Skin of body (tissue), 3 donors: Measurements from ENCODE around the gene PEX12. TPM values are rescaled to one million over a fixed set of nuclear protein-coding genes. Genes with fewer than 3 reads are reported as not detected.
"Not testable (repeated sequence)": the region's sequence is repeated elsewhere in the genome, so short reads cannot be mapped to it uniquely, and the experiment has no call there.

Experiments used
- DNase-seq: peaks from one replicate; lab custom pipeline; 2025; lab: John Stamatoyannopoulos, UW
- small RNA-seq: library from RNA; depleted of rRNA; stranded (forward); fragments of <200 nt; gene quantifications from one replicate; pipeline ENCODE3, GENCODE V24; 2014; ENCODE audit warnings: low replicate concordance
- total RNA-seq: library from RNA; depleted of rRNA; stranded (reverse); fragments of >200 nt; gene quantifications from one replicate; pipeline ENCODE4 v1.2.3, GENCODE V29; 2014

PEX12 gene
- total RNA-seq, 1 donor from 2014 or later: 3.0 TPM

- peak; percentile 16 for DNase-seq
Observed at GRCh38 chr17:35537601-35538141, 40.7 kb downstream of the PEX12 start, which contains the start of gene SLFN12L. TSS of gene SLFN12L (minus strand) at chr17:35537678. CDS start at chr17:35522364, 15,314 bp downstream.

DNA sequence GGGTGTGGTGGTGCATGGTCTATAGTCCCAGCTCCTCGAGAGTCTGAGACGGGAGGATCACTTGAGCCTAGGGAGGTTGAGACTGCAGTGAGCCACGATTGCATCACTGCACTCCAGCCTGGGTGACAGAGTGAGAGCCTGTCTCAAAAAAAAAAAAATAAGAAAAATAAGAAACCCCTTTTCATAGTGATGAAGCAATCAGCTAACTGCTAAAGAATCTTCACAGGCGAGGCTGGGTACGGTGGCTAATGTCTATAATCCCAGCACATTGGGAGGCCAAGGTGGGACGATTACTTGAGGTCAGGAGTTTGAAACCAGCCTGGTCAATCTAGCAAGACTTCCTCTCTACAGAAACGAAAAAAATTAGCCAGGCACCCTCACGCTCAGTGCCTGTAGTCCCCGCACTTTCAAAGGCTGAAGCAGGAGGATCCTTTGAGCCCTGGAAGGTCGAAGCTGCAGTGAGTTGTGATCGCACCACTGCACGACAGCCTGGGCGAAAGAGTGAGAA is 41.7 kb downstream of the PEX12 start:
- no peak for DNase-seq

DNA sequence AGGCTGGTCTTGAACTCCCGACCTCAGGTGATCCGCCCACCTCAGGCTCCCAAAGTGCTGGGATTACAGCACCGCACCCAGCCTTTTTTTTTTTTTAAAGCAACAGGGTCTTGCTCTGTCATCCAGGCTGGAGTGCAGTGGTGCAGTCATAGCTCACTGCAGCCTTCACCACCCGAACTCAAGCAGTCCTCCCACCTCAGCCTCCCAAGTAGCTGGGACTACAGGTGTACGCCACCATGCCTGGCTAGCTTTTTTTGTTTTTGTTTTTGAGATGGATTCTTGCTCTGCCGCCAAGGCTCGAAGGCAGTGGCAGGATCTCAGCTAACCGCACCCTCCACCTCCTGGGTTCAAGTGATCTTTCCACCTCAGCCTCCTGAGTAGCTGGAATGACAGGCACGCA is 43.0 kb downstream of the PEX12 start:
- not testable (repeated sequence) for DNase-seq

DNA sequence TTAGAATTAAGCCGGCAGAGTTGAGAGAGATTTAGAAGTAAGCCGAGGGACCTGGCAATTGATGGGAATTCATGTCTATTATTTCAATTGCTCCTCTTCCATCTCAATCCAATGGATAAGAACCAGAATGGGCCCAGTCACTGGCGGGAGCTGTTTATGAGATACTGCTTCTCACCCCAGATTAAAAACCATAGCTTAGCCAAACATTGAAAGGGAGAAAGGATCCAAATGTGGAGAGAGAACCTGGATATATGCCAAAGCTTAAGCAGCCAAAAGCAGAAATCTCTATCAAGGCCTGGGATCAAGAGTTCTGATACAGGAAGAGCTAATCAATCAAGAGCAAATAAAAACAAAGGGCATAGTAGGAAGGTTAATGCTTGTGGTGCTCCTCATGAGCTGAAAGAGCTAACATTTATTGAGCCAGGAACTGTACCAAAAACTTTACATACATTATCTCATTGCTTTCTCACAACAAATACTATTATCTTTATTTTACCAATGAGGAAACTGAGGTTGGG is 43.7 kb downstream of the PEX12 start:
- no peak for DNase-seq

GRCh38 chr17:35531160-35531559 is 47.2 kb downstream of the PEX12 start:
- no peak for DNase-seq

DNA sequence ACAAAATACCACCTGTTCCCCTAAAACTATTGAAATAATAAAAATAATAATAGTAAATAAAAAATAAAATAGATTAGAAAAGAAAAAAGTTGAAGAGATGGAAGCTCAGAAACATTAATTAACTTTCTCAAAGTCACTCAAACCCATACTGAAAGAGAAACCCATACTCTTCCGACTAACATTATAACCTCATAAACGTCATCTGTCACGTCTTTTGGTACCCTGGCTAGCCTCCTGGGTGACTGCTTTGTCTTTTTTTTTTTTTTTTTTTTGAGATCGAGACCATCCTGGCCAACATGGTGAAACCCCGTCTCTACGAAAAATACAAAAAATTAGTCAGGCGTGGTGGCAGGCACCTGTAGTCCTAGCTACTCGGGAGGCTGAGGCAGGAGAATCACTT is 48.5 kb downstream of the PEX12 start:
- no peak for DNase-seq

DNA sequence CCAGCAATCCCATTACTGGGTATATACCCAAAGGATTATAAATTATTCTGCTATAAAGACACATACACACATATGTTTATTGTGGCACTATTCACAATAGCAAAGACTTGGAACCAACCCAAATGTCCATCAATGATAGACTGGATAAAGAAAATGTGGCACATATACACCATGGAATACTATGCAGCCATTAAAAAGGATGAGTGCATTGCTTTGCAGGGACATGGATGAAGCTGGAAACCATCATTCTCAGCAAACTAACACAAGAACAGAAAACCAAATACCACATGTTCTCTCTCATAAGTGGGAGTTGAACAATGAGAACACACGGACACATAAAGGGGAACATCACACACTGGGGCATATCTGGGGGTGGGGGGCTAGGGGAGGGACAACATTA is 49.0 kb downstream of the PEX12 start:
- DNase-seq: not testable (repeated sequence)

Small RNAs within 50 kb of the gene (small RNA-seq; reads per million reads assigned to genes)
- gene AC004134.1: not detected
- not detected for gene AC015911.1
- 30.2 reads per million, percentile 94 among the genes with 10 or more reads in this experiment for gene SNORD7

Other genes with a start within 250 kb of the PEX12 start
- 27.9 TPM for gene SLFN11, start 204.9 kb downstream of the PEX12 start, total RNA-seq
- 11.1 TPM for gene SLFN12, start 146.1 kb downstream of the PEX12 start, total RNA-seq
- 3.6 TPM for gene SLFN13, start 129.8 kb downstream of the PEX12 start, total RNA-seq
- gene SLFN12L, start 40.9 kb downstream of the PEX12 start, total RNA-seq: 1.6 TPM
- 1.6 TPM for gene SLFN14, start 17.8 kb downstream of the PEX12 start, total RNA-seq
- gene AP2B1, start 8.8 kb upstream of the PEX12 start, total RNA-seq: 52.1 TPM
- 0.49 TPM for gene RASL10B, start 153.1 kb upstream of the PEX12 start, total RNA-seq
- gene GAS2L2, start 174.7 kb upstream of the PEX12 start, total RNA-seq: not detected
- gene C17orf50, start 182.3 kb upstream of the PEX12 start, total RNA-seq: not detected
- gene MMP28, start 217.1 kb upstream of the PEX12 start, total RNA-seq: 6.1 TPM
- 85.4 TPM for gene TAF15, start 230.9 kb upstream of the PEX12 start, total RNA-seq